Fibroblast of peridontal ligament (primary cell): Measurements from ENCODE around the gene TCEA3.

Experiments used
- DNase-seq: peaks from one replicate; pipeline ENCODE4 v3.0.0-alpha.2; 2010; ENCODE audit errors: extremely low read depth

TCEA3 gene

DNA sequence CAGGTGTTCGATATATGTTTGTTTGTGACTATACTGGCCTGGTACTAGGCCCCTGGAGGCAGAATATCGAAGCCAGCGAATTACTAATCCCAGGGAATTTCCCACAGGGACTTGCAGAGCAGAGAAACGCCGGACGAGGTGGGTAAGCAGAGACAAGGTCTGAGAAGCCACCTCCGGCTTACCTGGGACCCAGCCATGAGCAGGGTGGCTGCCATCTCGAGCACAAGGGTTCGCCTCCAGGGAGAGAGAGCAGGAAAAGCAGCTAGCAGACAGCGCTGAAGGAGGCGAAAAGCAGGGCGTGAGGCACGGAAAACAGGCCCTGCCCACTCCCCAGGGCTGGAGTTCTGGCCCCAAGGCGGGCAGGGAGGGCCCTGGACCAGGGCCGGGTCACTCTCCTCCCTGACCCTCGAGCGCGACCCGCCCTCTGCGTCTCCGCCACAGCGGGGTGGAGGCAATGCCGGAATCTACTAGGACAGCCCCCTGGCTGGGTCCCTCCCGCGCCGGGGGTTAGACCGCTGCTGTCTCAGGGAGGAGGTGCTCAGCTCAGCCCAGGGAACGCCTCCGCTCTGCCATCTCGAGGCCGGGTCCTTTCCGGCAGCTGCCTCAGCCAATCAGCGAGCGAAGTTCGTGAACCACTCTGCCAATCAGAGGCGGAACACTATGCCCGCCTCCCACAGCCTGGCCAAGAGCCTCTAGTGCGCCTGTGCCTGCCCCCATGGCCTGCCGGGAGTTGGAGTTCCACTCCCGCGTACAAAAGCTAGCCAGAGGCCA, 56.6 kb downstream of the TCEA3 start:
- DNase-seq: peak; percentile 98

DNA sequence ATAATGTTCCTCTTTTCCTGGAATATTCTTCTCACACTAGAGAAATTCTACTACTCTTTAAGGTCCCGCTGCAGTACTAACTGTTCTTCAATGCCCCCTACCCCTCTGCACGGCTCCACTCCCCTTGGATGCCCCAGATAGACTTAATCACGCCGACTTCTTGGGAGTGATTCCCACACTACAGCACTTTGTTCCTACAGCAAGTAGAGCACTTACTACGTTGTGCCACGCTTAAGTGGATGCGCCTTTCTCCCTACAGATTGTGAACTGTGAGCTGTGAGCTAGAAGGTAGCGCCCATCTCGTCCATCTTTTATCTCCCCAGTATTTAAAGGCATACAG, 57.1 kb downstream of the TCEA3 start:
- DNase-seq: no peak

DNA sequence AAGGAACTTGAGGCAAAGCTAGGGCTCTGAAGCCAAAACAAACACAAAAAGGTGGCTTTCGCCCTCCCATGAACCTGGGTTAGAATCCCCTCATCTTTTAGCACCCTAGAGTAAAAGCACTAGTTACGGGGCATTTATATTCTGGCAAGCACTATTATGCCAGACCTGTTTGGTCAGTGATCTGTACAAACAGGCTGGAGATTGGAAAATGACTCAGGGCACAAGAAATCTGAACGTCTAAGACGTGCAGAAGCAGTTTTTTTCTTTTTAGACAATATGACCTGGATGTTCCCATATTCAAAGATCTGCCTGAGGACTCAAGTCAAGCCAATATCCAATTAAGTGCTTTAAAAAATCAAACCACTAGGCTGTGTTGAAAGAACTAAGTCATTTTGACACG, 58.0 kb downstream of the TCEA3 start:
- DNase-seq: no peak

DNA sequence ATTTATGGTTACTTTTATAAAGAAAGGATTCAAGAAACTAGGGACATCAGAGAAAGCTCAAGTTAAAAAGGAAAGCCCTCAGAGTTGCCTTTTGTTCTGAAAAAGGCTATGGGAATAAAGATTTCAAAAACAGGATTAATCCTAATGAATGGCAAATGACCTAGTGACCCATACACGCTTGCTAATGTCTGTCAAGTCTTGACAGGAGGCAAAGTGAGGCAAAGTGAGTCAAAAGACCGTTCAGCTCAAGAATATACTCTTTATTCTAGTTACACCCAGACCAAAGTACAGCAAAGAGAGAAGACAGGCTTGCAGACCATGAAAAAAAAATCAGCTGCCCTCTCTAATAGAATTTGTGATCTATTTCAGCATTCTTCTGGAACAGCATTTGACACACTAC, 58.4 kb downstream of the TCEA3 start:
- DNase-seq: no peak

DNA sequence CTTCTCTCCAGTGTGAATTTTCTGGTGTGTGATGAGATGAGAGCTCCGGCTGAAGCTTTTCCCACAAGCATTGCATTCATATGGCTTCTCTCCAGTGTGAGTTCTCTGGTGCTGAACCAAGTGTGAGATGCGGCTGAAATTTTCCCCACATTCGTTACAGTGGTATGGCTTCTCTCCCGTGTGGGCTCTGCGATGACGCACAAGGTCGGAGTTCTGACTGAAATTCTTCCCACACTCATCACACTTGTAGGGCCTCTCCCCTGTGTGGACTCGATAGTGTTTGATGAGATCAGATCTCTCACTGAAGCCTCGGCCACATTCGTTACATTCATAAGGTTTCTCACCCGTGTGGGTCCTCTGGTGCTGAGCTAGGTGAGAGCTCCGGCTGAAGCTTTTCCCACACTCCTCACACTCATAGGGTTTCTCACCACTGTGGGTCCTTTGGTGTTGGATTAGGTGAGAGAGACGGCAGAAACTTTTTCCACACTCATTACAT, 62.3 kb downstream of the TCEA3 start:
- DNase-seq: no peak

DNA sequence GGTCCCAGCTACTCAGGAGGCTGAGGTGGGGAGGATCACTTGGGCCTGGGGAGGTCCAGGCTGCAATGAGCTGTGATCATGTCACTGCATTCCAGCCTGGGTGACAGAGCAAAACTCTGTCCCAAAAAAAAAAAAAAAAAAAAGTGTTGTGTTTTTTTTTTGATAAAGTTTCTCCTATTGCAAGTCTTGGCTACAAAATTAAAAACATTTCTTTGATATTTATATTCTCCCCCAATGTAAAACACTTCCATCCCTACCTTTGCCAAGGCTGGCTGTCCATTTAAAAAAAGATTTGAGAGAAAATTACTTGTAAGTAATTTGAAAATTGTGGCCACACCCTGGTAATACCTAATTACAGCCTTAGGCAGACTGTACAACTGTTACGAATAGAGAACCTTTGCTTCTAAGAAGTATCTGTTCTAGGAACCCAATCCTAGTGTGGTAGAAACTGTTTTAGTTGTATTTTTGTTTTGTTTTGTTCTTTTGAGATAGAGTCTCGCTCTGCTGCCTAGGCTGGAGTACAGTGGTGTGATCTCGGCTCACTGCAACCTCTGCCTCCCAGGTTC, 66.2 kb downstream of the TCEA3 start:
- no peak for DNase-seq

DNA sequence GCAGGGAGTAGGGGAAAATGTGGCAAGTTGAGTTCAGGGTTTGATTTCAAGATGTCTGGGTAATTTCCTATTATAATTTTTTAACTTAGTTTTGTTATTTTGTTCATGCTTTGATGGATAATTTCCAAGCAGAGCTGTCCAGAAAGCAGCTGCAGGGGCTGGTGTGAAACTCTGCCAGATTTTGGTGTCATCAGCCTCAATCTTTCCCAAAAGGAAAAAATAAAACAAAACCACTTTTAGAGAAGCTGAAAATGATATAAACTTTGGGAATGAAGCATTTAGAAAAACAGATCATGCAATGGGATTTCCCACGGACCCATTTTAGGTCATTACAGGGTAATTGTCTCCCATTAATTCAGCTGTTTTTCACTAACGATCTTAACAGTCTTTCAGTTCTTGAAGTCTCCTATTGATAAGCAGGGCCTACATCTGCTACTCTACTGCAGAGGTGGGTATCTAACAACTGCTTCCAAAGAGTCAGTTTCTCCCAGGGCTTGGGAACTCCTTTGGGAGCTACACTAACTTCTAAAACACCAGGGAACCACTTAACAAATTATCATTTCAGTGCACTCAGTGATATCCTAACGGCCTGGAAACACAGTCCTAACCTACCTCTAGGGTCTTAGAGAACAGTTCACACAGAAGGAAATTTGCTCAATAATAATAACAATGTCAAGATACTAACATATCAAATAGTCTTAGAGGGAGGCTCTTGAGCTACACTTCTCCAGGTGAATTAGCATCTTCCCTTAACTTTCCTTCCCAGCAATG, 67.2 kb downstream of the TCEA3 start:
- peak; percentile 60 for DNase-seq

DNA sequence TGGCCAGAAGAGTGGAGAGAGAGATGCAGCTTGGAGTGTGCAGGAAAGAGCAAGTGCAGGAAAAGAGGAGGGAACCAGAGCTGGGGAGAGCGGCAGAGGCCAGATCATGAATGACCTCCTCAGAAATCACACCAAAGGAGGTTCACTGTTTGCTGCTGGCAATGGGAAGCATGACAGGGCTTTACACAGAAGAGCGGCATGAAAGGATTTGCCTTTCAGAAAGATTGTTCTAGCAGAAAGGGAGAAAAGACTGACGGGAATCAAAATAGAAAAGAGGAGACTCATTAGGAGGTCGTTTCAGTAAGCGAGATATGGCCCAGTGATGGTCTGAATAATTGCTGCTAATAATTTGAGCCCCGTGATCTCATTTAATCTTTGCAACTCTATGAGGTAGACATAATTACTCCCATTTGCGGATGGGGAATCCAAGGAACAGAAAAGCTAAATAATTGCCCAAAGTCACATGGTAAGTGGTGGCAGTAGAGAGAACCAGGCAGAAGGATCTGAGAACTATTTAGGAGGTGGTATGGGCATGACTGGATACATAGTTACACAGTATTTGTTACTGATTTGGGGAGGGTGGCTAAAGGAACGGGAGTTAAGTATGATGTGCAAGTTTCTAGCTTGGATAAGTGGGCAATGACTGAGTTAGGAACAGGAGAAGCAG, 67.9 kb downstream of the TCEA3 start:
- DNase-seq: no peak

DNA sequence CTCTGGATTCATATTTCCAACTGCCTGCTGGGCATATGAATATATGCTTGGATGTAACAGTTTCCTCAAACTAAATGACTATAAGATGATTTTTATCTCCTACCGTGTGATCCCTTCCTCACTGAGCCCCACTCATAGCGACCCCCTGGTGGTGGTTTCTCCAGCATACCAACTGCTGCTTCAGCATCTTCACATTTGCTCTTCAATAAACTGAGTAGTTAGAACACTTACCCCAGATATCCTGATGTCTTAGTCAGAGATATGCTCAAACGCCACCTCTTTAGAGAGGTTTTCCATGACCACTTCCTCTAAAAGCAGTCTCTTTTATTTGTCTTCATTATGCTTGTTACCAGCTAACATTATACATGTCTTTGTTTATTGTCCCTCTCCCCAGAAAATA, 70.3 kb downstream of the TCEA3 start:
- no peak for DNase-seq

DNA sequence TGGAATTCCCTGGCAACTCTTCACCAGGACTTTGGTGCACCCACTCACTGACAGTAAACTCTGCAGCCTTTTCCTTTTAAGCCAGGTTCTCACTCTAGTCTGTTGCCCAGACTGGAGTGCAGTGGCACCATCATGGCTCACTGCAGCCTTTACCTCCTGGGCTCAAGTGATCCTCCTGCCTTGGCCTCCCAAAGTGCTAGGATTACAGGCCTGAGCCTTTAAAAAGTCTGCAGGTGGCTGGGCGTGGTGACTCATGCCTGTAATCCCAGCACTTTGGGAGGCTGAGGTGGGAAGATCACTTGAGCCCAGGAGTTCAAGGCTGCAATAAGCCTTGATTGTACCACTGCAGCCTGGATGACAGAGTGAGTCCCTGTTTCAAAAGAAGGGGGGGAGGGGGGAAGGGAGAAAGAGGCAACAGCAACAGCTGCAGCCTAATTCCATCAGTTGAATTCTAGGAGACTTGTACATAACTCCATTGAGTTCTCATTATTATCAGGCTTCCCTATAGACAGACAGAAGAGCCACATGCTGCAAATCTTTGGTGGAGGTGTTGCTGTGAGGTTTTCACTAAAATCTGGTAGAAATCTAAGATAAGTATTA, 72.4 kb downstream of the TCEA3 start:
- no peak for DNase-seq

DNA sequence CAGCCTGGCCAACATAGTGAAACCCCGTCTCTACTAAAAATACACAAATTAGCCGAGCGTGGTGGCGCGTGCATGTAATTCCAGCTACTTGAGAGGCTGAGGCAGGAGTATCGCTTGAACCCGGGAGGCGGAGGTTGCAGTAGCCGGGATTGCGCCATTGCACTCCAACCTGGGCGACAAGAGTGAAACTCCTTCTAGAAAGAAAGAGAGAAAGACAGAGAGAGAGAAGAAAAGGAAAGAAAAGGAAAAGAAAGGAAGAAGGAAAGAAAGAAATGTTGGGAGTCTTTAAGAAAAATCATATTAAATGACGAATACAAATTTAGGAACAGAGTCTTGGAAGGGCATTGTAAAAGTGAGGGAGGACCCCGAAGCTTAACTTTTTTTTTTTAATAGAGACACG, 78.6 kb downstream of the TCEA3 start:
- no peak for DNase-seq

DNA sequence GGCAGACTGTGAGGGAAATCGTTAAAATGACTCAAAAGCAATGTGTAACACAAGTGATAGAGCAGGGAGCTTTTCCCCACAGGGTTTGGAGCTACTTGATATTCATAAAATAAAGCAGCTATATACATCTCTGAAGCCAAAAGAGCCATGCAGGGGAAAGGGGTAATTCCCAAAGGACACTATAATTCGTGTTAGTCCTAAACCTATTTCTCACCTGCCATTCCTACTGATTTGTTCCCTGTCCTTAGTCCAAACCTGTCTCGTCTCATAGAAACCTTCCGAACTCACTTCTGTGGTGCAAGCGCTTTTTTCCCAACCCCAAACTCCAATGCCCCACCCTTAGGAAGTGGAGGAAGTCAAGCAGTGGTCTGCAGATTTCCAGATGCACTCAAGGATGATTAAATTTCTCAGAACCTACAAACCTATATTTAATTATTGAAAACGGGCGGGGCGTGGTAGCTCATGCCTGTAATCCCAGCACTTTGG, 79.5 kb downstream of the TCEA3 start:
- no peak for DNase-seq

DNA sequence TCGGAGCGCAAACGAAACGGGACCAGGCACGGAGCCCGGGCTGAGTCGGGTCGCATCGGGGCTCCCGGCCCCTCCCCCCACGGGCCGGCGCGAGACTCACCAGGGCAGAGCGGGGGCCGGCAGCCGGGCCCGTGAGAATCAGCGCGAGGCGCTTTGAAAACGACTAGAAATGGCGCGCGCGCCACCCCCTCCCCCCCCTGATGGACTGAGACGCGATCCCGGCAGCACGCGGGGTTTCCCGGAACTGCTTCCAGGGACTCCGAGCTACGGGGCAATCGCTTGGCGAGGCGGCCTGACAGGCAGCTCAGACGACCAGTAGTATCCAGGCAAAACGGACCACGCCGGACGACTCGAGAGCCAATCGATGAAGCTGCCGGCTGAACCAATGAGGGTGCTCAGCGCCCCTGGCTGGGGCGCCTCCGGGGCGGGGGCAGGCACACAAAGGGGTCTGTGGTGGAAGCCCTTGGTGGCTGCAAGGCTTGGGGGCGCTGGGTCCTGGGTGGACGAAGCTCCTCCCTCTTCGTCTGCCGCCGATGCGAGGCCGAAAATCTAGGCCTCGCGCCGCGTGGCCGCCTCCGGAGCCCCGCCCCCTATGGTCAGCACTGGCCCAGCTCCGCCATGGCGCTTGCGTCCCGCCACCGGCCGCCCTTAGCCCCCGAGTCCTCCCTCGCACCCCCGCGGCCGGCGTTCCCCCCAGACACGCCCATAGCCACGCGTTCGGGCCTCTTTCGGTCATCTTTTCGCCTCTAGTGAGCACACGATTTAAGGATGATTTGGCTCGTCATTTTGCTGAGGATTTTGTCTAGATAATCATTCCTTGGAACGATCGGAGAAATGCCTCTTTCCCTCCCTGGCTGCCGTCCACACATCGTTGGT, 80.2 kb downstream of the TCEA3 start, which contains the start of gene HNRNPR:
Gene HNRNPR (minus strand): TSS at position 174 of the 876 bp plus-strand sequence. CDS start 3,276 bp downstream, outside the sequence.
- peak; percentile 100 for DNase-seq

DNA sequence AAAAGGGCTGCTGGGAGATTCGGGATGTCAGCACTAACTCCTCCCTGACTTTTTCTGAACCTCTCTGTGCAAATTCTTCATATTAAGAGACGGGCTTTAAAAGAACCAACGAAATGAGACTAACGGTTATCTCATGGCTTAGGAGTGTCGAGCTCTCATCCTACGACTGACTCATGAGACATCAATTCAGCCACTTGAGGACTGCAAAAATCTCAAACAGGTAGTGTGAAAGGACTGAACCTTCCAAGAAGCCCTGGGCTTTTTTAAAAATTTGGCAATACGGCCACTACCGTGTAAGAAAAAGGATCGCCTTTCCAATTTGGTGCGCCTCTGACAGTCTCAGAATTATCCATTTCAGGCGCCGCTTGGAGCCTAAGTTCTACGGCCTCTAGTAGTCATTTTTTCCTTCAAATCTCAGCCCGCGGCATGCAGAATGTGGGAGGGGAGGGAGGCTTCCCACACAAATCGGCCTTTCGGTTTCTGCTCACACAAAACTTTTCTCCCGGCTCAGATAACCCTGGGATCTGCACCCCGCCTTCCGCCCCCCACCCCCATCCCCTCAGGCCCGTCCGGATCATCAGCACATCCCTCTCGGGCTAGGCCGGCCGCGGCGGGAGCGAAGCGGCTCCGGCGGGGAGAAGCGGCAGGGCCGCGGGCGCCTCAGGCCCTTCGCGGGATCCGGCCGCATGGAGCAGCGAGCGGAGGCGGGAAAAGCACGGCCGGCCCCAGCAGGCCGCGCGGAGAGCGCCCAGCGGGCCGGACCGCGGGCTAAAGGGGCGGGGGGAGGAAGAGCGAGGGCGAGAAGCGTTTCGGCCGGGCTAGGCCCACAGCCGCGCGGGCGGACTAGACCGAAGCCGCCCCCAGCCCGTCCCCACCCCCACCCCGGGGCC, 81.1 kb downstream of the TCEA3 start:
- DNase-seq: peak; percentile 64

DNA sequence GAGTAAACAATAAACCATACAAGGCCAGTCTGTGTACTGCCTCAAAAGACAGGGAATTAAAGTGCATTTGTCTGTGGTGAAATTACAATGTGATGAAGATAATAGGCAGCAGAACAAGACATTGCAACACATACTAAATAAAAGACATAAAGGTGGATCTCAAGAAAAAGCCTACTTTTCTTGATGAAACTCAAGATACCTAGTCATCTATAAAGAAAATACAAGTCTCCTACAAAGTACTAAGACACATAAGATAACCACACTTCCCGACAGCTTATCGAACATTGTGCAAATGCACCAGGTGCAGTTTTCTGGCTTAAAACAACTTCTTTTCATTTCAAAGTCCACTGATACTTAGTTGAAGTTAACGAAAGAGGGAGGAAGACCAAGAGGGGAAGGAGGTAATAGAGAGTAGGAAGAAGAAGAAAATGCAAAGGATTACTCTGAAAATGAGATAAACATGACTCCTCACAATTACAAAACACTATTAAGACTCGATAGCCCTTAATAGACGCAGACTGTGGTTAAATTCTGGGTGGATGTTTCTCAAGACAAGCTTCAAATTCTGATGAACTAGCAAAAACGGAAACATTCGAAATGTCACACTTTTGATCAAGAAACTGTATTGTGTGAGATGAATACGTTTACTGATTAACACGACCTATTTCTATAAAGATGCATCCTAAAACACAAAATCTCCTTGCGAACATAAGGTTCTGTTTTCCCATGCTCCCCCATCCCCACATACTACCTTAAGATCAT, 82.4 kb downstream of the TCEA3 start:
- no peak for DNase-seq

DNA sequence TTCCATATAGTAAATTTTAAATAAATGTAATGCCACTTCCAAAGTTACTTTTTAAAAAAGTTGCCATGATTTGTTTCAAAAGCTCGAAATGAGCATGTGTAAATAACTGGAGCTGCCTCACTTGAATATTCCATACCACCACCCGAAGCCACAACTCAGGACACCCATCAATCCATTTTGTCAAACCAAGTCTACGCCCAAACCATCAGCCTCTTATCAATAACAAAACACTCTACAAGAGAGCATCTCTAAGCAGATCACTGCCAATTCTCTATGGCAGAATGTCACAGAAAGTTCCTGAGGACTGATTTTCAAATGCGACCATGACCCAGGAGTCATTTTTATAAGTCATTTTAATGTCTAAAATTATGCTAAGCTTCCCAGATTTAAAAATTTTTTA, 84.9 kb downstream of the TCEA3 start:
- no peak for DNase-seq

DNA sequence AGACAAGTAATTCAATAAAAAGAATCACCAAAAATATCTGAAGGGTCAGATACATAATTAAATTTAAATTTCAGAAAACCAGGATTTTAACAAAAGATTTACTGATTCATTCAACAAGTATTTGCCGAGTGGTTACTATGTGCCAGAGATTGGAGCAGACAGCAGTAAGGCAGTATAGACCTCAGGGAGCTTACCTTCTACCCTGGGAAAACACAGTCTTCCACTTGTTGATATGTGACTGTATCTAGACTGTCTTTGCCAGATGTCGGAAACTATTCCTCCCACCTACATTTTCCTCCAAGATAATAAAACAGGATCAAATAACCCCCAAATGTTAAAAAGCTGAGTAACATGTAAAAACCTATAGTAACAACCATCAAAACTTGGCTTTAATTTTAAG, 86.7 kb downstream of the TCEA3 start:
- DNase-seq: no peak

DNA sequence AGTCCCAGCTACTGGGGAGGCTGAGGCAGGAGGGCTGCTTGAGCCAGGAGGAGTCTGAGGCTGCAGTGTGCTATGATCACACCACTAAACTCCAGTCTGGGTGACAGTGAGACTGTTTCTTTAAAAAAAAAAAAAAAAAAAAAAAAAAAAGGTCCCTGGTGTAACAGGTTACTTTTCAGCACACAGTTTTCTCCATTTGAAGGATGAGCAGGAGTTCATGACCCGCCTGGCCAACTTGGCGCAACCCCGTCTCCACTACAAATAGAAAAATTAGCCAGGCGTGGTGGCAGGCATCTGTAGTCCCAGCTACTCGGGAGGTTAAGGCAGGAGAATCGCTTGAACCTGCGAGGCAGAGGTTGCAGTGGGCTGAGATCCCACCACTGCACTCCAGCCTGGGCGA, 92.8 kb downstream of the TCEA3 start:
- DNase-seq: no peak
